NCI-H1436 (cell line): ENCODE measurements around the gene CLDN18.

Experiments used
- DNase-seq: peaks from one replicate; lab custom pipeline; 2025; lab: John Stamatoyannopoulos, UW

Gene CLDN18

GRCh38 chr3:138062626-138063025 lies 52.7 kb downstream of the CLDN18 start:
- DNase-seq = no peak

DNA sequence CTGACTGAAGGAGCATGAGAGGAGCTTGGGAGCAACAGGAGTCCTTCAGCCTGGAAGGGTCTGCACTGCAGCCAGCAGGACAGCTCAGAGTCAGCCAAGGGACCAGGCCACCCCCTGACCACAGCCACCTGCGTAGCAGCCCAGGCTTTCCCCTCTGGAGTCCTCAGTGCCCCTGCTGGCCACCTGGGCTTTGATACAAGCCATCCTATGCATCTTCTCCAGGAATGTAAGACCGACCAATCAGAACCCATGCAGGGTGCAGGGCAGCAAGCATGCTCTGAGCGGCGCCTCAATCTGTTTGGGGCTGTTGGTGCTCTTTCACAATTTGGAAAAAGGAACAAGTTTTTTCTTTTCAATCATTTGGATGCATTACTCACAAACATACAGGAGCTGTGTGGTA lies 53.5 kb downstream of the CLDN18 start:
- DNase-seq = no peak

- DNase-seq = no peak
Measured at GRCh38 chr3:138065949-138066348, 56.0 kb downstream of the CLDN18 start.

- no peak for DNase-seq
Measured at GRCh38 chr3:138066383-138066782, 56.4 kb downstream of the CLDN18 start.

- DNase-seq = no peak
Measured at GRCh38 chr3:138066972-138067371, 57.0 kb downstream of the CLDN18 start.

DNA sequence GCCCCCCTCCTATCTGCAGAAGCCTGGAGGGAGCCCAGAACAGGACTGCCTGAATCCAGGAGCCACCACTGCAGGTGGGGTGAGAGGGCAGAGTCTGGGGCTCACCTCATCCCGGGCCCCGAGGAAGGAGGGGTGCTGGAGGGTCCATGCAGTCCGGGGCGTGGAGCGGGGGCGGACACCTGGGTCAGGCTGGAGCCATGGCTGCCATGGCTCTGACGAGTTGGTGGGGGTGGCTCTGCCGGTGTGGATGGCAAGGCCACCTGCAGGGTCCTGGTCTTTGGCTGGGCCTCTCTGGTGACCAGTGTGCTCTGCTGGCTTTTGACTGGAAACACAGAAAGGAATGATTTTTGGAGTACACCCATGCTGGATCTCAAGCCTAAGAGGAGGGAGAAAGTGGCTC lies 58.1 kb downstream of the CLDN18 start:
- DNase-seq = no peak

DNA sequence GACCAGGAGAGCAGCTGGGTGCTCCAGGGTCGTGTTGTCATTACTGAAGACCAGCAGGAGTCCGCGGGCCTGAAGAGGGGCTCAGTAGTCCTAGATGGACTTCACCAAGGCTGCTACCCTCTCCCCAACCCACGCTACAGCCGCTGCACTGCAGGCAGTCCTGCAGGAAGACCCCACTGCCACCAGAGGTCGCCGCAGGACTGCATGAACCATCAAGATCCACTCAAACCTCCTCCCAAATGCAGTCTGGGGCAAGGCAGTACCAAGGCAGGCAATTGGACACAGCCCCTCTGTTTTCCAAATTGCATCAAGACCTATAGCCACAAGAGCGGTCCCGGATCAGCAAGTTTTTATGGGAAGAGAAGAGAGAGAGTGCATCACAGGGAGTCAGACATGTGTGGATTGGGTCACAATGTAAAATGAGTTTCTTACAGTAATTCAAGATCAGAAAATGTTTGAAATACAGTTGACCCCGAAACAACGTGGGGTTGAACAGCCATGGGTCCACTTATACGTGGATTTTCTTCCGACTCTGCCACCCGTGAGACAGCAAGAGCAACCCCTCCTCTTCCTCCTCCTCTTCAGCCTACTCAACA lies 58.7 kb downstream of the CLDN18 start:
- DNase-seq = peak; percentile 71

GRCh38 chr3:138070006-138070405 lies 60.0 kb downstream of the CLDN18 start:
- no peak for DNase-seq

DNA sequence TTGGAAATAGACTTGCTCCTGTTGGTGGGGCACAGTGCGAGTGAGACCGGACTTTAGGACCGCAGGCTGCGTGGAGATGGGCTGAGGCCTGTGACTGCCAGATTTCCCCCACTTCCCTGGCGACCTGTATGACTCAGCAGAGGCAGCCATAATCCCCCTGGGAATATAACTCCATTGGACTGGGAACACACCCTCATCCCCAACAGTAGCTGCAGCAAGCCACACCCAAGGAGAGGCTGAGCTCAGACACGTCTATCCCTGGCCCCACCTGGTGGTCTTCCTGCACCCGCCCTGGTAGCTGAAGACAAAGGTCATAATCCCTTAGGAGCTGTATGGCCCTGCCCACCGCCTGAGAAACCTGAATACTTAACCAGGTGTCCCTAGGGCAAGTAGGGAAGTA lies 62.8 kb downstream of the CLDN18 start:
- DNase-seq = no peak

DNA sequence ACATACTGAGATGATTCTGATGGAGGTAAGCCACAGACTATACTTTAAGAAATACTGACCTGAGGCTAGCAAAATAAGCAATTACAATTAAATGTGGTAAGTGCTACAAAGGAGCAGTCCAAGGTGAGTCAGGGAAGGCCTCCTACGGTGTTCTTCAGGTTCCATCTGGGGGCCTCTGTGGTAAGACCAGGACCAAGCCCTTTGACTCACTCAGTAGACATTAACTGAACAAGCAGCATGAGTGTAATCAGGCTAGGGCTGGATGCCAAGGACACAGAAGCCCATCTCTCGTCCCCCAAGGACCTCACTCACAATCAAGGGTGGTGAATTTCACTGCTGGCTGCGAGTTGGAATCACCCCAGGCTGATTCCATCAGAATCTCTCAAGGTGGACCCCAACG lies 68.1 kb downstream of the CLDN18 start:
- no peak for DNase-seq

DNA sequence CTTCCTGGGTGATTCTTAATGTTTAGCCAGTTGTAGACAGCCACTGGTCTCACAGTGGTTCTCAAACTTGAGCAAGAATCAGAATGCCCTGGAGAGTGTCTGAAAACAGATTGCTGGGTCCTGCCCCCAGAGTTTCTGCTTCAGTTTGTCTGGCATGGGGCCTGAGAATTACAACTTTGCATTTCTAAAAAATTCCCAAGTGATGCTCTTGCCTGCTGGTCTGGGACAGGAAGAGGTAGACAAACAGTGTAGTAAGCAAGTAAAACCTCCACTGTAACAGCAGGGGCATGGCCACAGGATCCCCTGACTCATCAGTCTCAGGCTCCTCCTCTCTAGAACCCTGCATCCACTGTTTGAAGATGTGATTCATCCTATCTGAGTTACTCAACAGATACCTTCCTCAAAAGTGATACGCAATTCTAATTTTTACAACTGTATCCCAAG lies 69.0 kb downstream of the CLDN18 start:
- no peak for DNase-seq

- no peak for DNase-seq
Measured at GRCh38 chr3:138079901-138080300, 69.9 kb downstream of the CLDN18 start.

DNA sequence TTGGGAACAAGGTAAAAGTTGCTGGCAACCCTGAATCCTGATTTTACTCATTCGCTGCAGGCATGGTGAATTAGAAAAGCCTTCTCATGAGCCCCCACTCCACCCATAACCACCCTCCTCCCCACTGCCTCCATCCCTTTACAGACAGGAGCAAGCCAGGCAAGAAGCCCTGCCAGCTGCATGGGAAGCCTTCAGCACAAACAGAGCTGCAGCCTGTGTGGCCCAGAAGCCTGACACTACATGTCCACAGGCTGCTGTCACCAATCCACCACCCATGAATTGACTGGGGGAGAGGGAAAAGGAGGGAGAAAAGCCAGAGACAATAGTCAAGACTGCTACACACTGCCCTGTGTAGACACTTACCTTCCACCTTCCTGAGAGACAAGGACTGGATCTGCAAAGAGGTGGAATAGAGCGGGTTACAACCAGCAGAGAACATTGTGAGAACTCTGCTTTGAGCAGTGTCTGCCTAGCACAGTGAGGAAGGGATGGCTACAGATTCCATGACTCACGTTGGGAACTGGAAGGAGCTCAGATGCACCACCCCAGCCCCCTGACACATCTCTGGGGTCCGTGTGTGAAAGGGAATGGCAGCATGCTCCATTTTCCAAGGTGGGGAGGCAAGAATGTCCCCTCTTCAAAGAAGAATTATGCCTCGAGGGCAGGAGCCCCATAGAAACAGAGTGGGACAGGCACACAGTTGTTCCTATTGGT lies 71.6 kb downstream of the CLDN18 start:
- DNase-seq = no peak

DNA sequence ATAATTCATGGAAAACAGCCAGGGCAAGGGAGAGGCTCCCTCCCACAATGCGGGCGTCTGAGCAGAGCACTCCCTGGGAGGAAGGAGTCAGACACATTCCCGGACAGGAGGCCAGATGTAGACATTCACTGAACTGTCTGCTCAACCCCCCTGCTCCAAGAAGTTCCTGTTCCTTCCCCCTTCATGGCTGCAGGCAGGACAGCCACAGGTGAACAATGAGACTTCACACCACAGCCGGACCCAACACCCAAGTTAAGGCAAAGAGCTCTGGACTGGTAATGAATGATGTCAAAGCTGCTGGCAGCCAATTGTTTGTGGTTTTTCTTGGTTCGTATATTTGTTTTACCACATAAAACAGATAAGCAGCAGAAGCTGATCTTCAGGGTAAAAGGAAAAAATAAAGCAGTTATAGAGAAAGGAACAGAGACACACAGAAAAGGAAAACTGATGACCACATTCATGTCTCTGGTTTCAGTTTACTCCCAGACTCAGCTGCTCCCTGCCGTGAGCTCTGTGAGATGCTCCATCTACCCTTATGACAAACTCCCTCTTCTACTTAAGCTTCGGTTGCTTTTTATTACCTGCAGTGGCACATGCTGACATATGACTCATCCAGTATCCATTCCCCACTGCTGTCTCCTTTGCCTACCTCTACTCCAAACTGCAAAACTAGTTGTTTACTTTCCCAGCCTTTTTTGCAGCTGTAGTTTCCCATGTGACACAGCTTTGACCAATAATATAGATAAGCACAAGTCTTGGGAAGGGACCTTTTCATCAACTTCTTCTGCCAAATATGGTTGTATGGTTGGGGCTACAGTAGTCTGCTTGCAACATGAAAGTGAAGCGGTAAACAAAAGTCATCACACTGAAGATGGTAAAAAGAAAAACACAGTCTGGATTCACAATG lies 72.4 kb downstream of the CLDN18 start:
- no peak for DNase-seq

- DNase-seq = no peak
Measured at GRCh38 chr3:138082992-138083386, 73.0 kb downstream of the CLDN18 start.
